ENCODE data around the gene SWT1.

The SWT1 gene, protein sequence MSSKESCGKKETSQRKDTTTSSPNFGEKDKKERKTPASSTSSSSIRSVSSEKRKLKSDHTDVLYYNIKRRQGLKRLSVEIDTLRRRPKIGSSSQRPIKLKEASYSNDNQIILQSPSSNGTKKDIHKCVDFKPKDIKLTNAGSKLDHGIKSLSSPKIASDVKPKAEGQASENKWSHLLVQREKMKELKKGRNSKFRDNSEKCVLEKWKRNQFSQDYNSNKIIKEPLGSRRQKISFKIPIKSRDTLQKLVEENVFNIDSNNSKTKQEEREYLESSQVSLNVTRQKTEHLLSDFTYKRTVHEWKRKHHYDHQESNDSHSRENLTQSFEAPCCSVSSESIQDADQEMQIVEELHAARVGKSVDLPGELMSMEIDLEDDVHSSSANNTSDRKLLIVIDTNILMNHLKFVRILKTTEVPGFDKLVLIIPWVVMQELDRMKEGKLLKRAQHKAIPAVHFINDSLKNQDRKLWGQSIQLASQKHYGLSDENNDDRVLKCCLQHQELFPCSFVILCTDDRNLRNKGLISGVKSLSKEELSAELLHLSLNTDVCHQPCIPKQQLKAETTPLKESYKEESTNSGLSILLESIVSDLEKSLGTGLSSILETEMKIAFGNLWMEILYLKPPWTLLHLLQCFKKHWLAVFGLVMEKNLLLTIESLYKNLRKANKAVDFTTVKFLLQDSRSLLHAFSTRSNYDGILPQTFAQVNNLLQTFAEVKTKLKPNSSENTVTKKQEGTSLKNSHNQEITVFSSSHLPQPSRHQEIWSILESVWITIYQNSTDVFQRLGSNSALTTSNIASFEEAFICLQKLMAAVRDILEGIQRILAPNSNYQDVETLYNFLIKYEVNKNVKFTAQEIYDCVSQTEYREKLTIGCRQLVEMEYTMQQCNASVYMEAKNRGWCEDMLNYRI

DNA sequence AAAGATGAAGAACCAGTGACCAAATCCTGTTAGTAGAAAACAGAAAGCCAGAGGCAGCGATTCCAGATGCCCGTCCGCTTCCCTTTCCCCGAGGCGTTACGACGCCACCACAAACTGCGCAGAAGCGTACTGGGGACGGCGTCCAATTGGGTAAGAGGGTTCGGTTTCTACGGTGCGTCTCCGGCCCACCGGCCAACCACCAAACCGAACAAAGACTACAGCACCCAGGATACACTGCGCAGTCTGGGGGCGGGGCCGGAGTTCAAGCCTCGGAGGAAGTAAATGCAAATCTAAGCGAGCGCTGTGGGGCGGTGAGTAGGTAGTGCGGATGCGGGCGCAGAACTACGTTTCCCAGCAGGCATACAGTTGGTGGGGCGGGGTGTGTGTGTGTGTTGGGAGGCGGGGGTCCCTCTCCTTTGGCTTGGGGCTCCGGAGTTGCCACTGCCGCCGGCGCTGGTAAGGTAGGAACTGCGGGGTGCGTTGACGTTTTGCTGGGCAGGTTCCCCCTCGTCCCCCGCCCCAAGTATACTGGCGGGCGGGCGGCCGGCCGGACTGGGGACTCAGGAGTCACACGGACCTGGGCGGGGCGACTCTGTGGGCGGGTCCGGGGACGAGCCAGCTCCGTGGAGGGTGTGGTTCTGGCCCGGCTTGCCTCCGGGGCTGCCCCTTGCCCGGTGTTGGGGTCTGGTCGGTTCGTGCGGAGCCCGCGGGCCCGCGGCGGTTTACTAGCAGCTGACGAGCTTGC lies at the start of gene SWT1, which contains the start of gene TRMT1L:
Gene SWT1, plus strand, starts transcription at position 314 of the 745 bp plus-strand sequence. CDS start 3,675 bp downstream, outside the sequence.
Gene TRMT1L, minus strand, starts transcription at position 100 of the 745 bp plus-strand sequence. CDS start 241 bp downstream, outside the sequence.
- DNase-seq, result peak; percentile 99

DNA sequence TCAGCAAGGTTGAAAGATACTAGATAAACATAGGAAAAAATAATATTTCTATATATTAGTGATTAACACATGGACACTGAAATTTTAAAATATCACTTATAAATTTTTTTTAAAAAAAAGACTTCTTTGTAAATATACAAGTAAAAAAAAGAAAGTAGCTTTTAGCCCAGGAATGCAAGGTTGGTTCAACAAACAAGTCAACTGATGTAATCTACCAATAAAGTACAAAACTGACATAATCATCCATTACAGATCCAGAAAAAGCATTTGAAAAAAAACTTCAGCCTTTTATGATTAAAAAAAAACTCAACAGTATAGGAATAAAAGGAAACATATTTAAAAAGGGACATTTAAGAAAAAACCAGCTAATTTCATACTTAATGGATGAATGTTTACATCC lies 48.6 kb upstream of the SWT1 start:
- DNase-seq, result no peak

DNA sequence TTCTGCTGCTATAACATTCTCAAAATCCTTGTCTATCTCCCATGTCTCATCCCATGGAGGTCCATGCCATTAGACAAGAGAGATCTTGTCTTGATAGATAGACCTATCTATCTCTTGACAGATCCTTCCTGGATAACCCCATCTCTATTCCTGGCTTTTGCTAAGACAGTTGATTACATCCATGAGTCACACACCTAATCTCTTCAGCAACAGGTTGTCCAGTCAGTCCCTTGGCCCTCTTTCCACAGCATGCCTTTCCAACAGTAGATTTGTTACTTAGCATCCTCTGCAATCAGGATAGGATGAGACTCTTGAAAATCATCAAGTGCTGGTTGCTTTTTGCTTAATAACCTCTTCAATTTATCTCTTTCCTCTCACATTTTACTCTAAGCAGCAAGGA lies 46.8 kb upstream of the SWT1 start:
- DNase-seq, result no peak

DNA sequence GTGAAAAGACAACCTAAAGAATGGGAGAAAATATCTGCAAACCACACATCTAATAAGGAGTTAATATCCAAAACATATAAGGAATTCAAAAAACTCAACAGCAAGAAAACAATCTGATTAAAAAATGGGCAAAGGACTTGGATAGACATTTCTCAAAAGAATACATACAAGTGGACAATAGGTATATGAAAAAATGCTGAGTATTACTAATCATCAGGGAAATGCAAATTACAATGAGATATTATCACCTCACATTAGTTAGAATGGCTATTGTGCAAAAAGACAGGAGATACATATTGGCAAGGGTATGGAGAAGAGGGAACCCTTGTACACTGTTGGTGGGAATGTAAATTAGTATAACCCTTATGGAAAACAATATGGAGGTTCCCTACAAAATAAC lies 45.1 kb upstream of the SWT1 start:
- no peak for DNase-seq

DNA sequence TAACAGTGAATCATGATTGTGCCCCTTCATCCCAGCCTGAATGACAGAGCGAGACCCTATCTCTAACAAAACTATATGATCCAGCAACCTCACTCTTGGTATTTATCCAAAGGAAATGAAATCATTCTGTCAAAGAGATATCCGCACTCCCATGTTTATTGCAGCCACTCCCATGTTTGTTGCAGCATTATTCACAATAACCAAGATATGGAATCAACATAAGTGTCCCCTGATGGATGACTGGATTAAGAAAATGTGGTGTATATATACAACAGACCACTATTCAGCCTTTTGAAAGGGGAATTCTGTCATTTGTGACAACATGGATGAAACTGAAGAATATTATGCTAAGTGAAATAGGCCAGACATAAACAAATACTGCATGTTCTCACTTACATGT lies 44.6 kb upstream of the SWT1 start:
- no peak for DNase-seq

DNA sequence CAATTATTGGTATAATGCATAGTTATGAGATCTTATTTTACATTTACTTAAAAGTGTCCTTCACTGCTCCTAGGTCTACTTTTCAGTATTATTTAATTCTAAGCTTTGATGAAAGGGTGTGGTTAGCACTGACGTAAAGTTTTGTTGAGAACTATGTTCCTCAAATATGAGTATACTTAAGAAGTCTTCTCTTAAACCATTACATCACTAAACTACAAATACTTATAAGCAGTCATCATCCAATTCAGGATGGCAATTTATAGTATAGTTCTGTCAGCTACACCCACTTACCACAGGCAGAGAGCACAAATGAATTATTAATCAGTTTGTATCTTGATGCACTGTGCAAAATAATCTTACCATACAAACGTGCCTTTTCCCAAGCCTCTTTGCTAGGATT lies 27.3 kb upstream of the SWT1 start:
- no peak for DNase-seq

DNA sequence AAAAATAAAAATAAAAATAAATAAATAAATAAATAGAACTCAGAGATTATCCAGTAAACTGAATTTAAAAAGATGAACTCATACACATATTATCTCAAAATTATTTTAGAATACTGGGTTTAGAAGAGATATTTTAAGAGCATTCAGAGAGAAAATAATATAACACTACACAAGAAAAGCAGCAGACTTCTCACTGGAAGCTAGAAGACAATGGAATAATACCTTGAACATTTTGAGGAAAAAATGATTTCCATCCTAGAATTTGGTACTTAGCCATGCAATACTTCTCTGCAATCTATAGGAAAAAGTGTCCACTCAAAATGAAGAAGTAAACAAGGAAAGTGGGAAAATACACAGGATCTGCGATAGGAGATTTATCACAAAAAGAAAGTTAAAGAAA lies 24.4 kb upstream of the SWT1 start:
- no peak for DNase-seq

DNA sequence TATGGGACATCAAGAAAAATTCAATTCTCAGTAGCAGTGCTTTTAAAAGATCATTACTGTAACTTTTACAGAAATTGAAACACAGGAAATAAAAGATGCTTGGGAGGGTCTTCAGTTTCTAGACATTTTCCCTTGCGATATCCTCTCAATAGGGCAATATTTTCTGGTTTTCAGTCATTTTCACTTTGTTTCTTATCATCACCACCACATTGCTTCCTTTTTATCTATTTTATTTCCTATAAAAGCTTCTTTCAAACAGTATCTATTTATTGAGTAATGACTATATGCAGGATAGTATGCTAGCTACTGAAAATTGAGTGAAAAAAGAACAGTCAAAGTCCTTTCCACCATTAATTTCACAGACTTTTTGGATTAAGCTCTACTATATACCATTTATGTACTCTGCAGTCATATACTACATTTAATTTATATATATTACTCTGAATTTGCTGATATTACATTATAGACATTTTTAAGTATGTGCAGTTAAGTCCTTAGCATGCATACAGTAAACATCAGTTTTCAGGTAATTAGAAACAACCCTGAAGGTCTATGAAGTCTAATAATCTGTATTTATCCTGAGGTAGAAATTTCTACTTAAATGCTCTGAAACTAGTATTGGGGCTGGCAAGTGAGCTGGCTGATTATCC lies 18.9 kb upstream of the SWT1 start:
- no peak for DNase-seq

DNA sequence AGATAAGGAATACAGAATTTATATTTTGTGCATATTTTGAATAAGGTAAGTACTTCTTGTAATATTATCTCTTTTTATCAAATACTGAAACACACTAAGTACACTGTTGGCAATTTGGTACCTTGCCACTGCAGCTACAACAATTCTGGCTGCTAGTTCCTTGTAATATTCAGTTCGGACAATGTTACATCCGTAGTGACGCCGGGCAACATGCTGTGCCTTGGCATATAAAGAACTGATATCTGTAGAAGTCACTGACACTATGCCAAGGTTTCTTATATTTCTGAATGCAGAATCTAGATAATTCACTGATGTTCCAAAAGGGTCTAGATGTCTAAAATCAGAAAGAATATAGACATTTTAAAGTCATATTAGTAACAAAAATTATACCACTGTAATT lies 17.7 kb upstream of the SWT1 start:
- no peak for DNase-seq

DNA sequence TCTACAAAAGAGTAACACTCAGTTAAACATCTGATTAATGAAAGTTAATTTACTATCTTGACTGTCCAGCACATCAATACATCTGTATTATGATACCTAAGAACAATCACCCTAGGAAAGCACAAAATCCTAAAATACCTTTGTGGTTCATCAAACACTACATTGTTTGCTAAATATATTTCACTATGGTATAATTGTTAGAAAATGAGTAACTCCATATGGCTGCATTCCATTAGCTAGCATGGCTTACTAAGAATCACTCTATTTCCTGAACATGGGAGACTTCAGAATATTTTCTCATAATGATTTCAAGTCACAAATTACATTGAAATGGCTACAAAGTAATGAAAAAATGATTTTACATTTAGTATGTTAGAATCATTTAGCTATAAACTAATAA lies 12.7 kb upstream of the SWT1 start:
- no peak for DNase-seq

DNA sequence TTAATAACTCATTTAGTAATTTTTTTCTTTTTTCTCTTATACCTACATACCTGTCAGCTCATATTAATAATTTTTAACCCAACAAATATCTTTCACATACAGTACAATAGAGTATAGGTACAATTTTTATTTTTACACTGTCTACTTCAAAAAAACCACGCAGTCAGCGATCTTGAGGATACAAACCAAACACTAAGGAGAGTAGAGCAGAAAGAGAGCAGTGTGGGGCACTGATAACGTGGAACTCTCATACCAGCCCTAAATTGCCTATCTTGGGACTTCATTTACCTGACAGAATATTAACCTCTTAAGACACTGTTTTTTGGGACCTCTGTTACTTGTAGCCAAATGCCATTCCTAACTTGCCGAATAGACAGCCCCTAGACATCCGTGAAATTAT lies 5.8 kb upstream of the SWT1 start:
- no peak for DNase-seq

DNA sequence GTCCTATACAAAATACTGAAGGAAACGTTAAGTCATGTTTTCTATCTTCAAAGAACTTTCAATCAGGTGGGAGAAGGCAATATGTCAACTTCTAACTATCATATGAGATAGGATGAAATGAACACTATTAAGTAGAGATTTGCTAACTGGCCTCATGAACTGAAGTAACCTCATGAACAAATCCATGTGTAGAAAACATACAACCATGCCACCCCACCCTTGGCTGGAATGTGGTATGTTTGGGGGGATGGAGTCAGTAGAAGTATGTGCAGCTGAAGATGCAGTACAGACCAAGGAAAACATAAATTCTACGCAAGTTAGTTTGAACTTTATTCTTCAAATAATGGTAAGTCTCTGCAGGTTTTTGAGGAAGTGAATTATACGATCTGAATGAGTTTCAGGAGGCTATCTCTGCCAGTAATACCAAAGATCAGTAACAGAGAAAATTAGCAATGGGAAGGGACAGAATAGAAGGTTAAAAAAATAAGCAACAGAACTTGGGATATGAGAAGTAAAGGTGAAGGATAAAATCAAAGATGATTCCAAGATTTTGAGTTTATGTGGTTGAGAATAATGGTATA lies 4.7 kb upstream of the SWT1 start:
- no peak for DNase-seq

DNA sequence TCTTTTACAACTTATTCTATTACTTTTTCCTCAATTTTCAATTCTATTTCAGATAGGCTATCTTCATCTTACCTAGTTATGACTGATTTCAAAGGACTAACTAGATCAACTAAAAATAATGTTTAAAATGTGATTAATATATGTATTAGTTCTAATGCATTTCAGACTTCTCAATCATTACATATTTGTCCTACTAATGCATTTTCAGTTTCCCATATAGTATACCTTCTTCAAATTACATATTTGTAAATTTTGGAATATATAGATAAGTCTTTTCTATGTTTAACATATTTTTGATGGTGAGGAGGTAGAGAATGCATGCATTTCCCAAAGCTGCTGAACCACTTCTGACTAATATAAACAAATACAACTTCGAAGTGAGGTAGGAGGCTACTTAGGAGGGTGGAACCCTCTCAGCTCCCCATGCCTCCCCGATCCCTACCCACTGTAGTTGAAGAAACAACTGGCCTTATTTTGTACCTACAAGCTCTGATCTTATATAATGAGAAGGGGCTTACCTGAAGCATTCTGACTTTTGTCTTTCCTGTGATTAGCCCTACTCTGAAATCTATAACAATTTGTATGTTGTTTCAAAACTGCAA lies 2.0 kb upstream of the SWT1 start:
- DNase-seq, result no peak

DNA sequence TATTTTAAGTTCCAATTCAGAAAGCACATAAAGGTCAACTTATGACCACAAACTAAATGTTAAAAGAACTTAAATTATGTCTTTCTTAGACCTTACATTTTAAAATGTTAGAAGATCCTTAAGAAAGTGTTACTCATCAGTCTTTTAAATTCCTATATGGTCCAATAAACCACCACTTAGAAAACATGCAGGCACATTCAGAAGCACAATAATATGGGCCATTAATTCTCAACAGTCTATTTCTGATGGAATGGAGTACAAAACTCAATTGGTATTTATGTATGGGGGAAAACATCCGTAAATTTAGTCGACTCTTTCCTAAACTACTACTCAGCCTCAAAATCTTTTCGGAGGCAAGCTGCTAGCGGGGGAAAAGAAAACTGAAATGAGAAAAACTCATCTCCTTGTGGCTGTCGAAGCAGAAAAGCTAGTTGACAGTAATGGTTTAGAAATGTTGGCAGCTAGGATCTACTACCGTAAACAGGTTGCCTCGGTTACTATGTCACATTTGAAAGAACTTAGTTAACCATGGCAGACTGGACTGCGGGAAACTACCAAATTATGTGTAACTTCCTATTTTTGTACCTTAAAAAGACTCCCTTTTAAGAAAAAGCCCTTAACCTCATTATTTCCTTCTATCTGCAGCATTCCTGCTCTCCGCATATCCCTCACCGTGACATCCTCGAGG lies 1.2 kb upstream of the SWT1 start:
- DNase-seq, result no peak

DNA sequence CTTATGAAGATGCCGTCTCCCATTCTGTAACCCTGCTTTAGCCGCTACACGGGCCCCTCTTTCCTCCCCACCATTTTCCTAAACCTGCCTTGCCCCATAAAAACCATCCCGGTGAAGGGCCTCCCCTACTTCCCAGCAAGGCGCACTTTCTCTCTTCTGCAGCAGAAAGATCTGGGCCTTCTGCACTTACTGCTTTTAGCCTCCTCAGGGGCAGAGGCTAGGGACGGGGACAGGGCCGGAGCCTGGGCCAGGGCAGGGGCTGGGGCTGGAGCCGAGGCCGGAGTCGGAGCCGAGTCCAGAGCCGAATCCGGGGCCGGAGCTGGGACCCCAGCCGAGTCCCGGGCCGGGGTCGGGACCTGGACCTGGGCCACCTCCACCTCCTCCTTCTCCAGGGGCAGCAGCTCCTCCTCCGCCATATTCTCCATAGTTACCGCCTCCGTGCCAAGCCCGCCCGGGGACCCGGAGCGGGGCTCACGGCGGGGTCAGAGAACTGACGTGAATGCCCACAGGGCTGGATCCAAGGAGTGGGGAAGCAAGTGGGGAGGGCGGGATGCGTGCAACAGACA lies 596 bp upstream of the SWT1 start:
- peak; percentile 48 for DNase-seq

DNA sequence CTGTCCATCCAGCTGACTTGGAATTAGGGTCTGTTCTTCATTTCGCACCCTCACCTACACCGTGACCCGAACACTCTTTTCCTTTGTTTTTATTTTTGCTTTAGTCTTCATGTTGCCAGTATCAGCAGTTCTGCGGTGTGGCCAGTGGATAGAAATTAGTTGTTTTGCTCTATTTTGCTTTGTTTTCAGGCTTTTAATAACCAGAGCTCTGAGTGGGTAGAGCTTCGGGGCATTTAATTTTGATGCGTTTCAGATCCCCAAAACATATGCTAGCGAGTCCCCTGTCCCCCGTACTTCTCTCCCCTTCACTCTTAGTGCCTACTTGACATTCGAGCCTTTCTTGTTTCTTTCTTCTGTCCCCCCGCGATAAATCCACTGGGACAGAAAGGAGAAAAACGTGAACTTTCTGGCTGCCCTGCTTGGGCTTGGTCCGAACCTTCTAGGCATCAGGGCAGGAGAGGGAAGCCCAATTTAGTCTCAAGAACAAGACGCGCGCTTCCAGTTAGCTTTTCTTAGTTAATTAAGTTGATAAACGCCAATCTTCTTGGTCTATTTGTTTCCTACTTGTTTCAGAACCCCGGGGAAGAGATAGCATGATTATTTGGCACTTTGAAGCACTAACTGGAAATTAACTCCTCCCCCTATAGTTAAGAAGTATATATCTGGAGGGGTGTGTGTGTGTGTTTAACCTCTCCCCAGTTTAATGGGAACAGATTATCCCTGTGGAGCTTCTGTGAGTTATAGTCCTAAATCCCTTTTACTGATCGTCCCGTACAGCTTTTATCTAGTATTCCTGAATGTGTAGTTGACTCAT lies 839 bp downstream of the SWT1 start:
- DNase-seq, result peak; percentile 11

DNA sequence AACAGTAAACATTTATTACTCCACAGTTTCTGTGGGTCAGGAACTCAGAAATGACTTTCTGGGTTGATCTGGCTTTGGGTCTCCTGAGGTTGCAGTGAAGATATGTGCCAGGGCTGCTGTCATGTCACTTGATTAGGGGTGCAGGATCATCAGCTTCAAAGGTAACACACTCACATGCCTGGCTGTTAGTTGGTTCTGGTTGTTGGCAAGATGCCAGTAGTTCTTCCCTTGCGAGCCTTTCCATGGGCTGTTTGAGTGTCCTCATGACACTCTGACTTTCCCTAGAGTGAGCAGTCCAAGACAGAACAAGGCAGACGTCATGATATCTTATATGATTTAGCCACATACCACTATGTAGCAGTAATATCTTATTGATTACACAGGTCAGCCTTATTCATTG lies 1.8 kb downstream of the SWT1 start:
- DNase-seq, result peak; percentile 31

DNA sequence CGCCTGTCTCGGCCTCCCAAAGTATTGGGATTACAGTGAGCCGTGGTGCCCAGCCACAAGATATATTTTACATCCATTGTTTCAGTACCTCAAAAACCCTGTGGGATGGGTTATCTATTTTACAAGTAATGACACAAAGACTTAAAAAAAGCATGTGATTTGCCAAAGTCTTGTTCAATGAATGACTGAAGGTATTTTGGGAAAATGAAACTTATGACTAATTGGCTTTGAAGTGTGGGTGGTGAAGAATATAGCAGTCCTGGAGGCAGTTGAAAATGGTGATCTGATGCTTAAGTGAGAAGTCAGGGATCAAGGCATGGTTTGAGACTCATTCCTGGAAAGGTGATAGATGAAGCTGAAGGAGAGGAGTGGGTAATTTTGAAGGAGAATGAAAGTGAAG lies 3.0 kb downstream of the SWT1 start:
- DNase-seq, result no peak

DNA sequence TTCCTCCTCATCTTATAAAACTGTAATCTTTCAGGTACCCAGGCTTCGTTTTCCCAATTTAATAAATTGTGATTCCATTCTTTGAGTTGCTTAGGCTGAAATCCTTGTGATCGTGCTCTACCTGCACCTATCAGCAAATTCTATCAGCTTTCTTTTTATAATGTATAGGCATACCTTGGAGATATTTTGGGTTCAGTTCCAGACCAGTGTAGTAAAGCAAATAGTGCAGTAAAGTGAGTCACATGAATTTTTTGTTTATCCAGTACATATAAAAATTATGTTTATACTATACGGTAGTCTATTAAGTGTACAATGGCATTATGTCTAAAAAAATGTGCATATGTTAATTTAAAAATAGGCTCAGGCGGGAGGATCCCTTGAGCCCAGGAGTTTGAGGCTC lies 5.5 kb downstream of the SWT1 start:
- DNase-seq, result no peak

DNA sequence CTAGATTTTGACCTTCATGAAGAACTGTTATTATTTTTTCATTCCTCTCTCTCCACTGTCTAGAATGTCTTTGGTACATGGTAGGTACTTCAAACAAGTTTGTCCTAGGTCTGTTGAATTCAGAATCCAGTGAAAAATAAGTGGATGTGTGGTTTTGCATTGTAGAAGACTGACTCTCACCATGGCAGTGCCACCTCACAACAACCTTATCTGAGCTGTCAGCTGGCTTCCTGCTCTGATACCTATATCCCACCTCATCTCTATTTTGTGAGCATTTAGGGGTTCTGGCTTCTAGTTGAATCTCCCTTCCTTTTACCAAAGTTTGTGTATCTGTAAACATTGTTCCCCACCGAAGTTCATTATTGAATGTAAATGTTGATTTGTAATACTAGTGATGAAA lies 9.1 kb downstream of the SWT1 start:
- no peak for DNase-seq
